Prostate gland (tissue), 2 donors: ENCODE measurements around the gene FOXB2.

Experiments
- POLR2A ChIP-seq: fragments of 450-650 bp; IDR thresholded peaks from one replicate; pipeline ENCODE4 v1.6.1; 2016; ENCODE audit warnings: antibody characterized with exemption, mild to moderate bottlenecking
- TF ChIP-seq, protein P1 (sequence below), 4 experiments: fragments of 200-600 bp in 2 of 4; fragments of 450-650 bp in 2 of 4; sonication (generic) in 2 of 4; IDR thresholded peaks; 1 replicate in 3 of 4; 2 replicates in 1 of 4; pipeline ENCODE4 v1.5.1; 2016 to 2019; ENCODE audit warnings: antibody characterized with exemption in 4 of 4, mild to moderate bottlenecking in 2 of 4, moderate library complexity in 2 of 4

- TF ChIP-seq, protein P1, sequence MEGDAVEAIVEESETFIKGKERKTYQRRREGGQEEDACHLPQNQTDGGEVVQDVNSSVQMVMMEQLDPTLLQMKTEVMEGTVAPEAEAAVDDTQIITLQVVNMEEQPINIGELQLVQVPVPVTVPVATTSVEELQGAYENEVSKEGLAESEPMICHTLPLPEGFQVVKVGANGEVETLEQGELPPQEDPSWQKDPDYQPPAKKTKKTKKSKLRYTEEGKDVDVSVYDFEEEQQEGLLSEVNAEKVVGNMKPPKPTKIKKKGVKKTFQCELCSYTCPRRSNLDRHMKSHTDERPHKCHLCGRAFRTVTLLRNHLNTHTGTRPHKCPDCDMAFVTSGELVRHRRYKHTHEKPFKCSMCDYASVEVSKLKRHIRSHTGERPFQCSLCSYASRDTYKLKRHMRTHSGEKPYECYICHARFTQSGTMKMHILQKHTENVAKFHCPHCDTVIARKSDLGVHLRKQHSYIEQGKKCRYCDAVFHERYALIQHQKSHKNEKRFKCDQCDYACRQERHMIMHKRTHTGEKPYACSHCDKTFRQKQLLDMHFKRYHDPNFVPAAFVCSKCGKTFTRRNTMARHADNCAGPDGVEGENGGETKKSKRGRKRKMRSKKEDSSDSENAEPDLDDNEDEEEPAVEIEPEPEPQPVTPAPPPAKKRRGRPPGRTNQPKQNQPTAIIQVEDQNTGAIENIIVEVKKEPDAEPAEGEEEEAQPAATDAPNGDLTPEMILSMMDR (IDR thresholded peaks at IDR 0.05) = no peak
- TF ChIP-seq POLR2A = no peak
Observed at GRCh38 chr9:77005216-77005615, 14.2 kb upstream of the FOXB2 start.
